GM18951 (cell line): ENCODE data around the gene FAM83B.
"Not testable (repeated sequence)": the region's sequence is repeated elsewhere in the genome, so short reads cannot be mapped to it uniquely, and the experiment has no call there.

ENCODE experiments used
- POLR2A ChIP-seq: IDR thresholded peaks from 4 replicates; pipeline ENCODE4 v1.6.1; 2011; ENCODE audit warnings: mild to moderate bottlenecking; ENCODE audit not compliant: insufficient read length, insufficient read depth; ENCODE audit errors: extremely low read depth
- in situ Hi-C: fragments of 300-500 bp; cut with MboI; formaldehyde crosslinking; loops from one replicate; pipeline ENCODE4 v1.12.0; 2022; ENCODE audit warnings: low sequenced_read_pairs, mixed read lengths, inconsistent platforms; ENCODE audit not compliant: unreplicated experiment

The FAM83B gene

GRCh38 chr6:54921891-54922290 is 75.3 kb downstream of the FAM83B start:
- no peak for TF ChIP-seq POLR2A
- in situ Hi-C loops, result no loop called here

- no peak for TF ChIP-seq POLR2A
- in situ Hi-C loops, result no loop called here
Measured at GRCh38 chr6:54929245-54929909, 82.8 kb downstream of the FAM83B start.

GRCh38 chr6:54932622-54933021 is 86.1 kb downstream of the FAM83B start:
- in situ Hi-C loops, result no loop called here
- TF ChIP-seq POLR2A, result no peak

GRCh38 chr6:54935739-54936138 is 89.2 kb downstream of the FAM83B start:
- no peak for TF ChIP-seq POLR2A
- in situ Hi-C loops, result no loop called here

- in situ Hi-C loops, result no loop called here
- no peak for TF ChIP-seq POLR2A
Measured at GRCh38 chr6:54937371-54937770, 90.8 kb downstream of the FAM83B start.

- TF ChIP-seq POLR2A, result no peak
- in situ Hi-C loops, result no loop called here
Measured at GRCh38 chr6:54957698-54958097, 111.1 kb downstream of the FAM83B start.

- TF ChIP-seq POLR2A, result no peak
- in situ Hi-C loops, result no loop called here
Measured at GRCh38 chr6:54958446-54958845, 111.9 kb downstream of the FAM83B start.

- no peak for TF ChIP-seq POLR2A
- in situ Hi-C loops, result no loop called here
Measured at GRCh38 chr6:54959820-54960219, 113.2 kb downstream of the FAM83B start.

- in situ Hi-C loops, result not testable (repeated sequence)
Measured at GRCh38 chr6:54961372-54961771, 114.8 kb downstream of the FAM83B start.

GRCh38 chr6:54970337-54970736 is 123.8 kb downstream of the FAM83B start:
- no peak for TF ChIP-seq POLR2A
- in situ Hi-C loops, result no loop called here

- in situ Hi-C loops, result no loop called here
- no peak for TF ChIP-seq POLR2A
Measured at GRCh38 chr6:54971825-54972224, 125.3 kb downstream of the FAM83B start.

- in situ Hi-C loops, result not testable (repeated sequence)
Measured at GRCh38 chr6:54979161-54979560, 132.6 kb downstream of the FAM83B start.

GRCh38 chr6:54980511-54981275 is 134.1 kb downstream of the FAM83B start:
- TF ChIP-seq POLR2A, result no peak
- in situ Hi-C loops, result no loop called here

GRCh38 chr6:54981276-54981609 is 134.7 kb downstream of the FAM83B start:
- in situ Hi-C loops, result no loop called here
- no peak for TF ChIP-seq POLR2A
